ENCODE measurements around the gene ALPK3. TPM values are rescaled to one million over a fixed set of nuclear protein-coding genes. Genes with fewer than 3 reads are reported as not detected.

Gene ALPK3
- total and polyA plus RNA-seq, 2 donors (not counting 3 experiments of a cell fraction or from before 2014, with no cell fraction given), result 18.4 to 36.2 TPM

DNA sequence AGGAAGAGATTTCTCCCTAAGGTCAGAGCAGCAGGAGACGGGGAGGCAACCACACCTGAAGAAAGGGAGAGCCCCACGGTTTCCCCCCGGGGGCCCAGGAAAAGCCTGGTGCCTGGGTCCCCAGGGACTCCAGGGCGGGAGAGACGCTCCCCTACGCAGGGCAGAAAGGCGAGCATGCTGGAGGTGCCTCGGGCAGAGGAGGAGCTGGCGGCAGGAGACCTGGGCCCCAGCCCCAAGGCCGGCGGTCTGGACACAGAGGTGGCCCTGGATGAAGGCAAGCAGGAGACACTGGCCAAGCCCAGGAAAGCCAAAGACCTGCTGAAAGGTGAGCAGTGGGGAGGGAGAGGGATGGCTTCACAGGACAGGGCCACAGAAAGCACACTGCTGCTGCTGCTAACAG is 41.1 kb downstream of the ALPK3 start:
- no peaks in the 10 kb centered on the region for H3K9me1 ChIP-seq (replicated peaks; ENCODE audit: control insufficient read depth, extremely low read depth, insufficient read depth, low read length)
- DNase-seq (ENCODE audit: low read depth, low spot score) (no peak), FAIRE-seq (no peak)
- H3K9ac ChIP-seq (replicated peaks; ENCODE audit: extremely low read depth, insufficient read depth, low read length), result no peak overlapping the region
- no peak for TF ChIP-seq MYC (IDR thresholded peaks at IDR 0.05; ENCODE audit: low read depth, low read length)
- TF ChIP-seq FOS (IDR thresholded peaks at IDR 0.05; ENCODE audit: borderline replicate concordance, insufficient read depth, low read length), result no peak
- no peak for TF ChIP-seq POLR2AphosphoS5 (IDR thresholded peaks at IDR 0.05; ENCODE audit: insufficient read depth, low read depth, low read length)
- no peak for TF ChIP-seq JUN (IDR thresholded peaks at IDR 0.05; ENCODE audit: borderline replicate concordance, insufficient read depth, insufficient read length, low read depth)
- TF ChIP-seq, protein P1, sequence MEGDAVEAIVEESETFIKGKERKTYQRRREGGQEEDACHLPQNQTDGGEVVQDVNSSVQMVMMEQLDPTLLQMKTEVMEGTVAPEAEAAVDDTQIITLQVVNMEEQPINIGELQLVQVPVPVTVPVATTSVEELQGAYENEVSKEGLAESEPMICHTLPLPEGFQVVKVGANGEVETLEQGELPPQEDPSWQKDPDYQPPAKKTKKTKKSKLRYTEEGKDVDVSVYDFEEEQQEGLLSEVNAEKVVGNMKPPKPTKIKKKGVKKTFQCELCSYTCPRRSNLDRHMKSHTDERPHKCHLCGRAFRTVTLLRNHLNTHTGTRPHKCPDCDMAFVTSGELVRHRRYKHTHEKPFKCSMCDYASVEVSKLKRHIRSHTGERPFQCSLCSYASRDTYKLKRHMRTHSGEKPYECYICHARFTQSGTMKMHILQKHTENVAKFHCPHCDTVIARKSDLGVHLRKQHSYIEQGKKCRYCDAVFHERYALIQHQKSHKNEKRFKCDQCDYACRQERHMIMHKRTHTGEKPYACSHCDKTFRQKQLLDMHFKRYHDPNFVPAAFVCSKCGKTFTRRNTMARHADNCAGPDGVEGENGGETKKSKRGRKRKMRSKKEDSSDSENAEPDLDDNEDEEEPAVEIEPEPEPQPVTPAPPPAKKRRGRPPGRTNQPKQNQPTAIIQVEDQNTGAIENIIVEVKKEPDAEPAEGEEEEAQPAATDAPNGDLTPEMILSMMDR (IDR thresholded peaks at IDR 0.05; ENCODE audit: extremely low read depth in 1 of 2, insufficient read depth in 1 of 2, low read depth in 1 of 2, low read length in 2 of 2), result no peak
- no peak for TF ChIP-seq GATA2 (IDR thresholded peaks at IDR 0.05; ENCODE audit: insufficient read depth, insufficient read length, low read depth, low read length)
- TF ChIP-seq MAX (IDR thresholded peaks at IDR 0.05; ENCODE audit: insufficient read depth, insufficient read length), result no peak
- no peak for TF ChIP-seq EZH2 (IDR thresholded peaks at IDR 0.05; ENCODE audit: borderline replicate concordance, low read depth, low read length, severe bottlenecking)
- no peak for TF ChIP-seq POLR2A (IDR thresholded peaks at IDR 0.05; ENCODE audit: low read depth, low read length)
- intact Hi-C loops (cut with micrococcal nuclease), result no loop called here
- no peaks in the 10 kb centered on the region for H3K9me3 ChIP-seq (replicated peaks; ENCODE audit: control insufficient read depth, insufficient read depth, low read length)
- H2AFZ ChIP-seq (ENCODE audit: low read depth, low read length), result no peak overlapping the region
- ChIA-PET POLR2A (no interaction called here), CTCF (interaction anchor here (0.9 kb wide), 1 partner anchor 23 kb away, joined by 3 read pairs; no protein-coding TSS in a partner anchor)
- H3K4me2 ChIP-seq (ENCODE audit: insufficient read depth, low read length), result no peak overlapping the region
- no peak overlapping the region for H3K27ac ChIP-seq (ENCODE audit: insufficient read depth, low read depth, low read length)
- no peaks in the 10 kb centered on the region for H3K4me1 ChIP-seq (ENCODE audit: control insufficient read depth, extremely low read depth, insufficient read depth, low read length)
- no peaks in the 10 kb centered on the region for H4K20me1 ChIP-seq (replicated peaks; ENCODE audit: control insufficient read depth, extremely low read depth, insufficient read depth, low read length)
- H3K27me3 ChIP-seq (ENCODE audit: control insufficient read depth in 2 of 2, insufficient read depth in 2 of 2, low read length in 2 of 2), result no peaks in the 10 kb centered on the region
- no peaks in the 10 kb centered on the region for H3K79me2 ChIP-seq (ENCODE audit: control insufficient read depth, insufficient read depth, low read length)
- H3K36me3 ChIP-seq (ENCODE audit: control insufficient read depth in 2 of 2, extremely low read depth in 1 of 2, insufficient read depth in 2 of 2, low read length in 2 of 2), result peaks cover 0 to 35% of the 10 kb centered on the region in 2 experiments
- dilution Hi-C loops (cut with MboI; ENCODE audit: extremely low pct_ligation_motif_present, low sequenced_read_pairs), result no loop called here
- no TSS peak for BruUV-seq (replicated peaks)
- H3K4me3 ChIP-seq (replicated peaks in 1 of 3; ENCODE audit: insufficient read depth in 1 of 3, low read depth in 1 of 3, low read length in 3 of 3), result no peak overlapping the region

All from endothelial cell of umbilical vein (primary cell).